ENCODE measurements around the gene SCAF8. TPM values are rescaled to one million over a fixed set of nuclear protein-coding genes. Genes with fewer than 3 reads are reported as not detected.

Gene SCAF8
- total and polyA plus RNA-seq, 2 experiments from 2014 or later: 12.0 to 38.5 TPM

GRCh38 chr6:154847318-154847717 lies 114.1 kb downstream of the SCAF8 start:
- Histone ChIP-seq H3K36me3 (replicated peaks; ENCODE audit: insufficient read depth, low read depth) (no peaks in the 10 kb centered on the region), H3K79me2 (peaks cover 86% of the 10 kb centered on the region), H3K4me3 (no peak overlapping the region), H3K4me1 (ENCODE audit: insufficient read depth) (no peaks in the 10 kb centered on the region), H4K20me1 (ENCODE audit: insufficient read depth, poor library complexity, severe bottlenecking) (peaks cover 51% of the 10 kb centered on the region), H3K27me3 (no peaks in the 10 kb centered on the region), H3K9me2 (replicated peaks; ENCODE audit: insufficient read depth) (no peaks in the 10 kb centered on the region), H3K9me3 (ENCODE audit: low read depth) (no peaks in the 10 kb centered on the region), H3K4me2 (no peak overlapping the region), H3K27ac (no peak overlapping the region), H2AFZ (no peak overlapping the region)
- TF ChIP-seq CTCF (IDR thresholded peaks at IDR 0.05; ENCODE audit: poor library complexity) (no peak), EZH2phosphoT487 (IDR thresholded peaks at IDR 0.05; ENCODE audit: low read depth, severe bottlenecking, unreplicated experiment) (no peak), EZH2 (IDR thresholded peaks at IDR 0.05; ENCODE audit: borderline replicate concordance) (no peak)
- no peak for DNase-seq (ENCODE audit: low spot score)
- WGBS (ENCODE audit: low lambda C conversion rate, missing lambda C conversion rate): 86% methylated on average over 2 of the region's 2 CpGs

GRCh38 chr6:154848580-154848979 lies 115.4 kb downstream of the SCAF8 start:
- no peak for DNase-seq (ENCODE audit: low spot score)
- no peak overlapping the region for H3K4me2 ChIP-seq
- H3K9me3 ChIP-seq (ENCODE audit: low read depth): no peaks in the 10 kb centered on the region
- no peaks in the 10 kb centered on the region for H3K9me2 ChIP-seq (replicated peaks; ENCODE audit: insufficient read depth)
- peaks cover 7% of the 10 kb centered on the region for H3K4me1 ChIP-seq (ENCODE audit: insufficient read depth)
- H2AFZ ChIP-seq: no peak overlapping the region
- peaks cover 82% of the 10 kb centered on the region for H3K79me2 ChIP-seq
- H4K20me1 ChIP-seq (ENCODE audit: insufficient read depth, poor library complexity, severe bottlenecking): peaks cover 48% of the 10 kb centered on the region
- no peak overlapping the region for H3K4me3 ChIP-seq
- no peak for TF ChIP-seq EZH2 (IDR thresholded peaks at IDR 0.05; ENCODE audit: borderline replicate concordance)
- TF ChIP-seq CTCF (IDR thresholded peaks at IDR 0.05; ENCODE audit: poor library complexity): no peak
- no peak for TF ChIP-seq EZH2phosphoT487 (IDR thresholded peaks at IDR 0.05; ENCODE audit: low read depth, severe bottlenecking, unreplicated experiment)
- H3K27ac ChIP-seq: no peak overlapping the region
- H3K27me3 ChIP-seq: no peaks in the 10 kb centered on the region
- H3K36me3 ChIP-seq (replicated peaks; ENCODE audit: insufficient read depth, low read depth): no peaks in the 10 kb centered on the region

- DNase-seq (ENCODE audit: low spot score): no peak
- H3K27me3 ChIP-seq: no peaks in the 10 kb centered on the region
- no peak overlapping the region for H3K4me2 ChIP-seq
- H4K20me1 ChIP-seq (ENCODE audit: insufficient read depth, poor library complexity, severe bottlenecking): peaks cover 46% of the 10 kb centered on the region
- peaks cover 83% of the 10 kb centered on the region for H3K79me2 ChIP-seq
- H3K4me3 ChIP-seq: no peak overlapping the region
- H3K27ac ChIP-seq: no peak overlapping the region
- 100% methylated on average over 1 of the region's 1 CpG for WGBS (ENCODE audit: low lambda C conversion rate, missing lambda C conversion rate)
- H3K9me2 ChIP-seq (replicated peaks; ENCODE audit: insufficient read depth): no peaks in the 10 kb centered on the region
- H3K36me3 ChIP-seq (replicated peaks; ENCODE audit: insufficient read depth, low read depth): no peaks in the 10 kb centered on the region
- H3K9me3 ChIP-seq (ENCODE audit: low read depth): no peaks in the 10 kb centered on the region
- no peak overlapping the region for H2AFZ ChIP-seq
- TF ChIP-seq EZH2phosphoT487 (IDR thresholded peaks at IDR 0.05; ENCODE audit: low read depth, severe bottlenecking, unreplicated experiment) (no peak), CTCF (IDR thresholded peaks at IDR 0.05; ENCODE audit: poor library complexity) (no peak), EZH2 (IDR thresholded peaks at IDR 0.05; ENCODE audit: borderline replicate concordance) (no peak)
- H3K4me1 ChIP-seq (ENCODE audit: insufficient read depth): peaks cover 7% of the 10 kb centered on the region
Observed at GRCh38 chr6:154849475-154849874, 116.3 kb downstream of the SCAF8 start.

- no peaks in the 10 kb centered on the region for H3K27me3 ChIP-seq
- H4K20me1 ChIP-seq (ENCODE audit: insufficient read depth, poor library complexity, severe bottlenecking): peaks cover 31% of the 10 kb centered on the region
- TF ChIP-seq CTCF (IDR thresholded peaks at IDR 0.05; ENCODE audit: poor library complexity) (no peak), EZH2 (IDR thresholded peaks at IDR 0.05; ENCODE audit: borderline replicate concordance) (no peak), EZH2phosphoT487 (IDR thresholded peaks at IDR 0.05; ENCODE audit: low read depth, severe bottlenecking, unreplicated experiment) (no peak)
- WGBS (ENCODE audit: low lambda C conversion rate, missing lambda C conversion rate): 22% methylated on average over 3 of the region's 3 CpGs
- H3K4me3 ChIP-seq: no peak overlapping the region
- peak overlapping the region; percentile 6 for H3K4me2 ChIP-seq
- no peaks in the 10 kb centered on the region for H3K36me3 ChIP-seq (replicated peaks; ENCODE audit: insufficient read depth, low read depth)
- no peaks in the 10 kb centered on the region for H3K9me2 ChIP-seq (replicated peaks; ENCODE audit: insufficient read depth)
- no peak overlapping the region for H3K27ac ChIP-seq
- peaks cover 79% of the 10 kb centered on the region for H3K79me2 ChIP-seq
- no peak for DNase-seq (ENCODE audit: low spot score)
- H3K4me1 ChIP-seq (ENCODE audit: insufficient read depth): peaks cover 7% of the 10 kb centered on the region
- no peaks in the 10 kb centered on the region for H3K9me3 ChIP-seq (ENCODE audit: low read depth)
- H2AFZ ChIP-seq: no peak overlapping the region
Observed at GRCh38 chr6:154852687-154853086, 119.5 kb downstream of the SCAF8 start.

Measured in hepatocyte (in vitro differentiated cells).